ENCODE results near the gene ARHGAP9.

ARHGAP9 gene

DNA sequence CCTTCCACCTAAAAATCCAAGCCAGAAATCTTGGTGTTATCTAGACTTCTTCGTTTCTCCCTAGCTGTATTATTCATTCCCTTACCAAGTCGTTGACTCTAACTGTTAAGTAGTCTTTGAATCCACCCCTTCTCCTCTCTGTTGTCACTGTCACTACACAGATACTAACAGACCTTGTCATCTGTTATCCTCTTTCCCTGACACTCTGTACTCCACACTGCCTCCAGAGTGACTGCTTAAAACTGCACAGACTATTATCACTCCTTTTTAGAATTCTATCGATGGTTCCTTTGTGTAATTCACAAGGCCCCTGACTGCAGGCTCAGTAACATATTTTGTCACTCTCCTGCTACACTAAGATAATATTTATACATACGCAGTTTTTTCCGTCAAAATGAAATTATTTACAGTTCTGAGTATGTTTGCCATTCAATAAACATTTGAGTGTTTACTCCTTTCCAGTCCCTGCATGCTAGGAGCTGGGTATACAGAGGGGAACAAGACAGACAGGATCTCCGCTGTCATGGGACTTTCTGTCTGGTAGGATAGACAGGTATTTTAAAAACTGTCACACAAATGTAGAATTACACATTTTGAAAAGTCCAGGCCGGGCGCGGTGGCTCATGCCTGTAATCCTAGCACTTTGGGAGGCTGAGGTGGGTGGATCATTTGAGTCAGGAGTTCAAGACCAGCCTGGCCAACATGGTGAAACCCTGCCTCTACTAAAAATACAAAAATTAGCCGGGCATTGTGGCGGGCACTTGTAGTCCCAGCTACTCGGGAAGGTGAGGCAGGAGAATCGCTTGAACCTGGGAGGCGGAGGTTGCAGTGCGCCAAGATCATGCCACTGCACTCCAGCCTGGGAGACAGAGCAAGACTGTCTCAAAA is 12.0 kb upstream of the ARHGAP9 start:
- no peak for DNase-seq

DNA sequence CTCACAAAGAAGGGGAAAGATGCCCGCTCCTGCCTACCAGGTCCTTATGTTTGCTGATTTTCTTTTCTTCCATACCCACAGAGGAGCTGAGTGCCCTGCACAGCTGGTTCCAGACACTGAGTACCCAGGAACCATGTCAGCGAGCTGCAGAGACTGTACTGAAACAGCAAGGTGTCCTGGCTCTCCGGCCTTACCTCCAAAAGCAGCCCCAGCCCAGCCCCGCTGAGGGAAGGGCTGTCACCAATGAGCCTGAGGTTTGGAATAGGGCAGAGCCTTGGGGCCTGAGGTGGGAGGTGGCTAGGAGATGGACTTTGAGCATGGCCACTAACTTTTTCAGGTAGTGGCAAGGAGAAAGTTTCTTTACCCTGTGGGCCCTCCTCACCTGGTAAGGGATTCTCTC is 10.5 kb upstream of the ARHGAP9 start:
- DNase-seq: no peak

- no peak for DNase-seq
These were observed 9.5 kb upstream of the ARHGAP9 start for GRCh38 chr12:57489157-57489641.

GRCh38 chr12:57488402-57489156 is 8.9 kb upstream of the ARHGAP9 start:
- DNase-seq: no peak

- peak; percentile 89 for DNase-seq
These were observed 8.1 kb upstream of the ARHGAP9 start, which contains the start of gene MARS1 for GRCh38 chr12:57487597-57488401. TSS of gene MARS1 (plus strand) at chr12:57488068. CDS start at chr12:57488091, 23 bp downstream.

DNA sequence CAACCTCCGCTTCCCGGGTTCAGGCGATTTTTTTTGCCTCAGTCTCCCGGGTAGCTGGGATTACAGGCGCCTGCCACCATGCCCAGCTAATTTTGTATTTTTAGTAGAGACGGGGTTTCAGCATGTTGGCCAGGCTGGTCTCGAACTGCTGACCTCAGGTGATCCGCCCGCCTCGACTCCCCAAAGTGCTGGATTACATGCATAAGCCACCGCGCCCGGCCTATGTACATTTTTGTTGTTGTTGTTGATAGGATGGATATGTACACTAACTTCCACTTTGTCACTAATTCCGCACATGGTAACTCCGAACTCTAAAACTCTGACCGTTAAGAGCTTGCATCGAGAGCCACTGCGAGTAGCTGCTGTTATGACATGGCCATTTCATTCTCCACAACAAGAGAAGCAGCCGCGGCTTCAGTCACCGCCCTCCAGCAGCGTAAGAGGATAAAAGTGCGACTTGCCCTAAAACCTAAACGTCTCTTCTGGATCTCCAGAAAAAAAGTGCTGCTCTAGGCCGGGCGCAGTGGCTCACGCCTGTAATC is 7.5 kb upstream of the ARHGAP9 start:
- no peak for DNase-seq

- no peak for DNase-seq
These were observed 6.0 kb upstream of the ARHGAP9 start for GRCh38 chr12:57485695-57486094.

- no peak for DNase-seq
These were observed 3.8 kb upstream of the ARHGAP9 start for GRCh38 chr12:57483466-57483865.

DNA sequence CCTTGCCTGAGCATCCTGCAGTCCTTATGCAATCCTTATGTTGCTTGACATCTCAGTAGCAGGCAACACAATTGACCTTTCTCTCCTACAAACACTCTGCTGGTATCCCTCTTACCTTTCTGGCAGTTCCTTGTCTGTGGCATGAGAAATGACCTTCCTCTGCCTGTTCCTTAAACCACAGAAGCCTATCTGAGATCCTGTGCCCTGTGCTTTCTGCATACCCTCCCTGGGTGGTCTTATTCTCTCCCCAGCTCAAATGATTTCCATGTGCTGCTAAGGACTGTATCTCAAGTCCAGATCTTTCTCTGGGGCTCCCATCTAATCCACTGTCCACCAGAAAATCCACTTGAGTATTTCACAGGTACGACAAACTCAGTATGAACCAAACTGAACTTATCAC is 2.0 kb upstream of the ARHGAP9 start:
- no peak for DNase-seq

- DNase-seq: no peak
These were observed 657 bp downstream of the ARHGAP9 start for GRCh38 chr12:57479043-57479375.

GRCh38 chr12:57477710-57478681 is 1.7 kb downstream of the ARHGAP9 start:
- DNase-seq: peak; percentile 54

DNA sequence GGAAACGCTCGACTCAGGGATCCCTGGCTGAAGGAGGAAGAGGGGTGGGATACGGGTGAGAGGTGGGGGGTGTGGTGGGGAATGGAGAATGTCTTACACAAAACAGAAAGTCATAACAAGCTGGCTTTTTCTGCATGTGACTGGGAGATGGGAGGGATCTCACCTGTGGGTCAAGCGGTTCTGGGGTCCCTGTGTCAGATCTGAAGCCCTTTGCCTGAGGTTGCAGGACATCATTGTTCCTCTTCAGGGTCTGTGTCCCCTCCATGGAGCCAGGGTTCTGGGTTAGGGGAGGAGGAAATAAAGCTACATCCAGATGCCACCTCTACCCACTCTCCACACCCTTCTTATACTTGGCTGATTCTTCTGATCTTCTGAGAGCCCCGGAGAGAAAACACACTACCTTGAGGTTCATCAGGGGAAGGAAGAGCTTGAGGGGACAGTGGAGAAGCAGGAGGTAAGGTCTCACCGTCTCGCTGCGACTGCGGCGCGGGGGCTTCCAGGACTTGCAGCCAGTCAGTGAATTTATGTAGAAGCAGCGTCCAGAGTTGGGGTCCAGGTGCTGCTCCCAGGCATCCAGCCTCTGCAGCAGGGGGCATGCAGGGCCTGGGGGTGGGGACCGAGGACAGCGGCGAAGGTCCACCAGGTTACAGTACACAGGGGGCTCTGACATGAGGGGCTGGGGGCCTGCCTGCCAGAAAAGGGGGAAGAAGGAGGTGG is 2.5 kb downstream of the ARHGAP9 start:
- DNase-seq: no peak

DNA sequence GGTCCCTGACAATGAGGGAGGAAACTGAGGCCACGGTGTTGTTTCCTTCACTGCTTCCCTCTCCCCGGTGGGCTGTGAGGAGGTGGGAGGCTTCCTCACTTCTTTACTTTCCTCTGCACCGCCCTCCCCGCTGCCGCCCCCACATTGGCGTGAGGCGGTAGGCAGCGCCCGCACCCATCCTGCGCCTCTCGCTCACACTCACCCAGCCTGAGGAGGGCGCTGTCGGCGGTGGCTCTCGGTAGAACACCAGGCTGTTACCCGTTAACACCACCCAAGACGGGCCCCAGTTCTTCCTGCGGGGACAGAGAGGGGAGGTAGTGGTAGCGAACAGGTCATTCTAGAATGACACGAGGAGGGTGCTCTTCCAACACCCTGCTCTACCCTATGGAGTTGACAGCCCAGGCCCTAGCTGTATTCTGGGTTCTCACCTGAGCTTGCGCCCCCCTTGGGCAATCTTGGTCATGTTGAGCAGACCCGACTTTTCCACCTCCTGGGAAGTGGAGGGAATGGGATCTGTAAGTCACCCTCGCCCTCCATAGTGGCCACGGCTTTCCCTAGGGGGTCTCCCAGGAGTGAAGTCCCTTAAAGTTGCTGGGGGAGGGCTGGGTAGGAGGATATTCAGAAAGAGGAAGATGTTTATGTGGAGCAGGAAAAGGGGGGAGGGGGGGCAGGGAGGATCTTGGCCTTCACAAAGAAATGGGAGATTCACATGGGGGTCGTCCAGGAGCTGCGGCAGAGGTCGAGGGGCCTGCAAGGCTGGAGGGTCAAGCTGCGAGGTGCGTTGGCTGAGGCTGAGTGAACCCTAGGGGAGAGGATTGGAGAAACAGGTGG is 3.3 kb downstream of the ARHGAP9 start:
- DNase-seq: peak; percentile 76

DNA sequence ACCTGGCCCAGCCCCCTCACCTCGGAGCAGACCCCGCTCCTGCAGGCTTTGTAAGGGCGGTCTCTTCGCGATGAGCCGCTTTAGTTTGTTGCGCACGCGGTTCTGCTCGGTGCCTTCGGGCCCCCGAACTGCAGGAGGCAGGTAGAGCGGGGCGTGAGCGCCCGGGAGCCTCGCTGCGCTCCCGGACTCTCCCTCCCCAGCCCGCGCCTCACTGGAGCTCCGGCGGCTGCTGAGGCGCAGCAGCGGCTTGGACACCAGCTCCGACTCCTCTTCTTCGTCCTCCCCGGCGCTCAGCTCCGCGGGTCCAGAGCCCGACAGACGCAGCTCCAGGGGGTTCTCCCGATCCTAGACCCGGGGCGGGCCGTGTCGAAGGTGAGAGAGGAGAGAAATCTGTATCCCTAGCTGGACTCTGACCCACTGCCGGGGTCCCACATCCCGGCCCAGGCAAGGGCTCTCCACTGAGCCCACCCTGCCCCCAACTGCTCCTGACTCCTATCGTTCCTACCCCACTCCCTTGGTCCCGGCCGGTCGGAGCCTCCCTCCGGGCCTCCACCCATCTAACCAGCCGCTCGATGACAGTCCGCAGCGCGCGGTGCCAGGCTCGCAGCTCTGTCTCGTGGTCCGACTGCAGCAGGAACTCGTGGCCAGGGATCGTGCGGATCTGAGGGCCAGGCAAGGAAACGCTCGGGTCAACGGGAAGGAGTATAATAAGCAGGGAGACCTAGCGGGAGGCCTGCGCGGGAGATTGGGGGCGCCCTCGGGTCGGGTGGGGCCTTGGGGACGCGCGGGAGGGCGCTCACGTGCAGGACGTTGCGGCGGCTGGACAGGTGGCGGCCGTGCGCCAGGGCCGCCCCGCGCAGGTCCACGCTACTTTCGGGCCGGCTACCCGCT is 4.2 kb downstream of the ARHGAP9 start:
- DNase-seq: no peak

GRCh38 chr12:57474862-57475261 is 4.8 kb downstream of the ARHGAP9 start:
- no peak for DNase-seq

- no peak for DNase-seq
These were observed 5.2 kb downstream of the ARHGAP9 start for GRCh38 chr12:57474430-57474829.

- DNase-seq: no peak
These were observed 5.8 kb downstream of the ARHGAP9 start for GRCh38 chr12:57473886-57474285.

GRCh38 chr12:57473392-57473791 is 6.3 kb downstream of the ARHGAP9 start:
- DNase-seq: no peak

DNA sequence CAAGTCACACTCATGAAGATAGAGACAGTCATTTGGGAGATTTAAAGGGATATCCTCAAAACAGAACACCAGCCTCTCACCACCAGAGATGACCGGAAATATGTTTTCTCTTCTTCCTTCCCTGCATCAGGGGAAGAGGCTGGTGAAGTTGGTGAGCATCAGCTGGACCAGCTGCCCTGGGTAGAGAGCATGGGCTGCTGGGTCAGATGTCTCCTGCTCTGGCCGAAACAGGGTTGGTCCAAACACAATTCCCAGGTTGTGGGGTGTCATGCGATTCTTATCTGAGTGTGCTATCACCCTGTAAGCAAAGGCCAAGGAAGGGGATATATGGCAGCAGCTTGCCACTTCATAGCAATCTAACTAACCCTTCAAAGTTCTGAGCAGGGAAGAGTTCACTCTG is 7.3 kb downstream of the ARHGAP9 start:
- no peak for DNase-seq
